ENCODE results near the gene TRAPPC10.
"Not testable (repeated sequence)": the region's sequence is repeated elsewhere in the genome, so short reads cannot be mapped to it uniquely, and the experiment has no call there.

TRAPPC10 gene

GRCh38 chr21:44090325-44090724, 78.2 kb downstream of the TRAPPC10 start:
- DNase-seq: no peak

- no peak for DNase-seq
Observed at GRCh38 chr21:44092211-44092610, 80.1 kb downstream of the TRAPPC10 start.

- no peak for DNase-seq
Observed at GRCh38 chr21:44093761-44094160, 81.7 kb downstream of the TRAPPC10 start.

GRCh38 chr21:44094832-44095231, 82.7 kb downstream of the TRAPPC10 start:
- no peak for DNase-seq

GRCh38 chr21:44098507-44098906, 86.4 kb downstream of the TRAPPC10 start:
- DNase-seq: not testable (repeated sequence)

- DNase-seq: not testable (repeated sequence)
Observed at GRCh38 chr21:44098964-44099363, 86.9 kb downstream of the TRAPPC10 start.

- DNase-seq: not testable (repeated sequence)
Observed at GRCh38 chr21:44107026-44107501, 95.0 kb downstream of the TRAPPC10 start, which contains the start of gene PWP2. Gene PWP2, plus strand, starts transcription at chr21:44107399. Its CDS starts 18 bp downstream, at chr21:44107417.

- not testable (repeated sequence) for DNase-seq
Observed at GRCh38 chr21:44107589-44107988, 95.5 kb downstream of the TRAPPC10 start.

GRCh38 chr21:44113702-44114371, 101.7 kb downstream of the TRAPPC10 start:
- DNase-seq: not testable (repeated sequence)

- DNase-seq: not testable (repeated sequence)
Observed at GRCh38 chr21:44122131-44122530, 110.0 kb downstream of the TRAPPC10 start.

GRCh38 chr21:44127827-44128226, 115.7 kb downstream of the TRAPPC10 start:
- DNase-seq: not testable (repeated sequence)

- DNase-seq: not testable (repeated sequence)
Observed at GRCh38 chr21:44133715-44134057, 121.6 kb downstream of the TRAPPC10 start.

GRCh38 chr21:44134732-44135131, 122.6 kb downstream of the TRAPPC10 start:
- not testable (repeated sequence) for DNase-seq

GRCh38 chr21:44138039-44138438, 125.9 kb downstream of the TRAPPC10 start:
- not testable (repeated sequence) for DNase-seq

- not testable (repeated sequence) for DNase-seq
Observed at GRCh38 chr21:44139787-44140551, 127.9 kb downstream of the TRAPPC10 start.

- DNase-seq: not testable (repeated sequence)
Observed at GRCh38 chr21:44140552-44140932, 128.4 kb downstream of the TRAPPC10 start.

- DNase-seq: not testable (repeated sequence)
Observed at GRCh38 chr21:44142470-44142869, 130.4 kb downstream of the TRAPPC10 start.

GRCh38 chr21:44143380-44143779, 131.3 kb downstream of the TRAPPC10 start:
- not testable (repeated sequence) for DNase-seq

GRCh38 chr21:44143996-44144395, 131.9 kb downstream of the TRAPPC10 start:
- DNase-seq: not testable (repeated sequence)

GRCh38 chr21:44144784-44145602, 132.9 kb downstream of the TRAPPC10 start:
- not testable (repeated sequence) for DNase-seq

GRCh38 chr21:44145616-44146015, 133.5 kb downstream of the TRAPPC10 start:
- not testable (repeated sequence) for DNase-seq

GRCh38 chr21:44147108-44147507, 135.0 kb downstream of the TRAPPC10 start:
- DNase-seq: not testable (repeated sequence)

- not testable (repeated sequence) for DNase-seq
Observed at GRCh38 chr21:44150255-44150654, 138.1 kb downstream of the TRAPPC10 start.
